KMS-11 (cell line): ENCODE data around the gene UBE2L5.

ENCODE experiments used
- H2AFZ ChIP-seq: fragments of 200-600 bp; sonication (generic); 2 replicates; pipeline ENCODE4 v1.6.1; 2016; ENCODE audit warnings: antibody characterized with exemption, mixed run types, low read depth
- H3K27ac ChIP-seq: fragments of 200-600 bp; sonication (generic); 2 replicates; pipeline ENCODE4 v1.6.1; 2016; ENCODE audit warnings: mild to moderate bottlenecking, mixed run types
- H3K27me3 ChIP-seq: fragments of 200-600 bp; sonication (generic); 2 replicates; pipeline ENCODE4 v1.6.1; 2017; ENCODE audit warnings: mild to moderate bottlenecking, low read depth, mixed run types, moderate library complexity; ENCODE audit not compliant: insufficient read depth
- H3K36me3 ChIP-seq: fragments of 200-600 bp; sonication (generic); 2 replicates; pipeline ENCODE4 v1.6.1; 2017; ENCODE audit warnings: mild to moderate bottlenecking, mixed run types; ENCODE audit not compliant: insufficient read depth
- H3K4me1 ChIP-seq: fragments of 200-600 bp; sonication (generic); 2 replicates; pipeline ENCODE4 v1.6.1; 2016; ENCODE audit warnings: mild to moderate bottlenecking, low read depth, mixed run types; ENCODE audit not compliant: poor library complexity, severe bottlenecking
- H3K4me2 ChIP-seq: fragments of 200-600 bp; sonication (generic); 2 replicates; pipeline ENCODE4 v1.7.0; 2016; ENCODE audit warnings: mild to moderate bottlenecking, mixed run types
- H3K4me3 ChIP-seq: fragments of 200-600 bp; sonication (generic); IDR thresholded peaks from 2 replicates; pipeline ENCODE4 v1.6.1; 2017; ENCODE audit warnings: low read depth, low read length, mixed read lengths; ENCODE audit not compliant: insufficient read depth
- H3K79me2 ChIP-seq: fragments of 200-600 bp; sonication (generic); 2 replicates; pipeline ENCODE4 v1.6.1; 2016; ENCODE audit warnings: low read depth, mixed run types; ENCODE audit not compliant: insufficient read depth
- H3K9ac ChIP-seq: fragments of 200-600 bp; sonication (generic); 2 replicates; pipeline ENCODE4 v1.6.1; 2016; ENCODE audit warnings: mild to moderate bottlenecking, mixed run types
- H4K20me1 ChIP-seq: fragments of 200-600 bp; sonication (generic); 2 replicates; pipeline ENCODE4 v1.6.1; 2016; ENCODE audit warnings: mild to moderate bottlenecking, mixed run types; ENCODE audit not compliant: insufficient read depth
- CTCF ChIP-seq: fragments of 200-600 bp; sonication (generic); conservative IDR thresholded peaks from 2 replicates; pipeline ENCODE4 v1.6.1; 2017; ENCODE audit warnings: low read depth, mild to moderate bottlenecking, antibody characterized with exemption, low read length, moderate library complexity, mixed read lengths

The UBE2L5 gene

GRCh38 chr13:30395192-30396158, 26.8 kb upstream of the UBE2L5 start:
- Histone ChIP-seq H3K27me3 (no peaks in the 10 kb centered on the region), H3K4me1 (peaks cover 14% of the 10 kb centered on the region), H2AFZ (peak overlapping the region; percentile 58), H4K20me1 (no peaks in the 10 kb centered on the region), H3K4me3 (no peak overlapping the region), H3K36me3 (no peaks in the 10 kb centered on the region), H3K9ac (peak overlapping the region; percentile 75), H3K4me2 (peak overlapping the region; percentile 63), H3K27ac (peak overlapping the region; percentile 72), H3K79me2 (no peaks in the 10 kb centered on the region)
- no peak for TF ChIP-seq CTCF

- H4K20me1 ChIP-seq: no peaks in the 10 kb centered on the region
- no peaks in the 10 kb centered on the region for H3K36me3 ChIP-seq
- TF ChIP-seq CTCF: no peak
- H3K27me3 ChIP-seq: no peaks in the 10 kb centered on the region
- no peak overlapping the region for H3K9ac ChIP-seq
- no peak overlapping the region for H3K4me3 ChIP-seq
- no peak overlapping the region for H3K27ac ChIP-seq
- H2AFZ ChIP-seq: no peak overlapping the region
- H3K4me2 ChIP-seq: no peak overlapping the region
- peaks cover 14% of the 10 kb centered on the region for H3K4me1 ChIP-seq
- no peaks in the 10 kb centered on the region for H3K79me2 ChIP-seq
These were observed 25.7 kb upstream of the UBE2L5 start for GRCh38 chr13:30396434-30397075.

GRCh38 chr13:30398601-30399072, 23.7 kb upstream of the UBE2L5 start:
- H3K79me2 ChIP-seq: no peaks in the 10 kb centered on the region
- H3K4me3 ChIP-seq: no peak overlapping the region
- no peaks in the 10 kb centered on the region for H4K20me1 ChIP-seq
- H3K27me3 ChIP-seq: no peaks in the 10 kb centered on the region
- no peaks in the 10 kb centered on the region for H3K36me3 ChIP-seq
- TF ChIP-seq CTCF: no peak
- H3K9ac ChIP-seq: no peak overlapping the region
- H3K4me2 ChIP-seq: no peak overlapping the region
- no peak overlapping the region for H3K27ac ChIP-seq
- H2AFZ ChIP-seq: no peak overlapping the region
- H3K4me1 ChIP-seq: peaks cover 14% of the 10 kb centered on the region

GRCh38 chr13:30400376-30400775, 21.9 kb upstream of the UBE2L5 start:
- Histone ChIP-seq H3K36me3 (no peaks in the 10 kb centered on the region), H3K27me3 (no peaks in the 10 kb centered on the region), H3K4me2 (no peak overlapping the region), H3K27ac (no peak overlapping the region), H2AFZ (no peak overlapping the region), H3K4me3 (no peak overlapping the region), H3K79me2 (no peaks in the 10 kb centered on the region), H4K20me1 (no peaks in the 10 kb centered on the region), H3K4me1 (peaks cover 5% of the 10 kb centered on the region), H3K9ac (no peak overlapping the region)
- TF ChIP-seq CTCF: no peak
